HG03060 (cell line): ENCODE data around the gene FAM72C.
"Not testable (repeated sequence)": the region's sequence is repeated elsewhere in the genome, so short reads cannot be mapped to it uniquely, and the experiment has no call there.

Experiments
- ATAC-seq: cut with Tn5 transposase; IDR thresholded peaks from one replicate; pipeline ENCODE4 v1.9.1; 2021; ENCODE audit warnings: low read depth, moderate number of reproducible peaks; ENCODE audit not compliant: unreplicated experiment

FAM72C gene

GRCh38 chr1:143971924-143972700, at the start of gene FAM72C:
TSS of gene FAM72C (minus strand) at chr1:143971986. CDS start at chr1:143971141, 845 bp downstream.
- ATAC-seq: peak; percentile 83

DNA sequence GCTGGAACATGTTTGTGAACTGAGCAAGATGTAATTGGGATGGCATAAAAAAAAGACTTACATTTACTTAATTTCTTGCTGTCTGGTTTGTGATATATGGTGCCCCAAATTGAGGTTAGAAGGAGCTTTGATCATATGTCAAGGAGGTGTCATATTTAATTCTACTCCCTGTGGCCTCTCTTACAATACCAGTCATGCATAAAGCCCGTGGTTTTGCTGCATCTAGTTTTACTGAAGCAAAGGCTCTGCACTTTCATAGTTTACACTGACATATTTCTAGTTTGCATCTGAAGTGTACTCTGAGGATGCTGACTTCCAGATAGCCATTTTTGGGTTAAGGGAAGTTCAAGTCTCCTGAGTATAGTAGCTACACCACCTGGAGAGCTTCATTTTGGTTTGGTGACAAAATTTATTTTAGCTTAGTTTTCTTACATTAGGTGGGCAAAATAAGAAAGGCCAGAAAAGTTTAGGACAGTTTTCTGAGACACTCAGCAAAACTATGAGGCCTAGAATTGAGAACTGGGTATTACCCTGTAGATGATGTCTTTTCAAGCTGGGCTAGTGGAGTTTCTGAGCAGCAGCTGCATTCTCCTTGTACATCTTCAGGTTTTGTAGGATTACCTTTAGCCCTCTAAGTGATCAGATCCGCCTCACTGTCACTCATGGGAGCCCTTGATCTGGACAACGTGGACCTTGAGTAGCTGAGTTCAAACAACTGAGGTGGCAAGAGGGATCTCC, 48.4 kb upstream of the FAM72C start:
- ATAC-seq: not testable (repeated sequence)

GRCh38 chr1:144019101-144019500, 47.3 kb upstream of the FAM72C start:
- not testable (repeated sequence) for ATAC-seq

DNA sequence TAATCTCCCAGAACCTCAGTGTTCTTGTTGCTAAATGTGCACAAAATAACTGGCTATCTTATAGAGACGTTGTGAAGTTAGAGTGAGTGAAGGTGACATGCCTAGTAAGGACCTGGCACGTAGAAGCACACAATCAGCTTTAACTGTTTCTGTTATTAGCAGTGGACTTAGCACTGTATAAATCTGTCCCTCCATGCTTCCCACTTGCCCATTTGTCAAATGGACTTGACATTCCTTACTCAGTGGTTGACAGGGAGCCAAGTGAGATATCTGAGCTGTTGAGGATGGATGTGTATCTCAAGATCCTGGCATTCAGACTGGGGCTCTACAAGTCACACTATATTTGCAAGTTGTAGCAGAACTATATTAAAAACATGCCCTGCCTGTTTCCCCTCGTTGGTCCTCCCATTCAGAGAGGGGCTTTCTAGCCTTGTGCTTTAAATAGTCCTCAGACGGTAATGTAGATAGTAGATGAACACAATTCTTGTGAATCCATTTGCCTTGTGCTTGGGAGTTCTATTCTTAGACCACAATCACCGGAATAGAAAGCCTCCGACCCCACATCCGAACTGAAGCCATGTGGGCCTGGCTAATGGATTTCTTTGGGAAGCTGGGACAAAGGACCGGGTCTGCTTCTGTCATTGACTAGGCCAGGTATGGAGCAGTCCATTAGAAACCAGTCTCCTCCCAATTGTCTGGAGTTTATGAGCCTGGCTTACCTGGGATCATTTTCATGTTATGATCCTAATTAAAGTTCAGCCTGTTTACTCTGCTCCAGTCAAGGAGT, 43.6 kb upstream of the FAM72C start:
- not testable (repeated sequence) for ATAC-seq

- ATAC-seq: not testable (repeated sequence)
Measured at GRCh38 chr1:144014528-144014927, 42.7 kb upstream of the FAM72C start.

GRCh38 chr1:144014121-144014520, 42.3 kb upstream of the FAM72C start:
- not testable (repeated sequence) for ATAC-seq

DNA sequence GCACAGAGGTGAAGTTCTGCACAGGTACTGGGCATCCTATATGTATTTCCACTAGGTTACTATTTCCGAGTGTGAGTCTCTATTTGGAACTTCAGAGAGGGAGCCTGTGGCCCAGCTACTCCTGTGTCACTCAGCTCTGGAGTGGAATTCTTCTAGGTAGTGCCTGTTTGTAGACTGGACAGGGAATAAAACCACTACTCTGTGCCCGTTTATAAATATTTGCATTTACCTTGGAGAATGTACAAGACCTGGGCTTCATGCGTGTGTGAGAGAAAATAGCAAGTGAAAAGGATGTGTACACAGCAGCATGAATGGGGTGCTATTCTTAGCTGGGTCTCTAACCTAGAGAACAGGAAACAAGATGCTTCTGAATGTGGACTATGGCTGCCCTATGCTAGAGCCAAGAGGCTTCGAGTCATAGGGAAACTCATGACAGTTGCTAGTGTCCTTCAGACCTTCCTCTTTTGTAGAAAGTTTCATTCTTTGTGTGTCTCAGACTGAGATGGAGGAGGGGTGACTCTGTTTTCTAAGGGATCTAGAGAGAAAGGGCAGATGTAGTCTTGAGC, 40.5 kb upstream of the FAM72C start:
- ATAC-seq: peak; percentile 99

- ATAC-seq: peak; percentile 29
Measured at GRCh38 chr1:144009410-144009809, 37.6 kb upstream of the FAM72C start.

DNA sequence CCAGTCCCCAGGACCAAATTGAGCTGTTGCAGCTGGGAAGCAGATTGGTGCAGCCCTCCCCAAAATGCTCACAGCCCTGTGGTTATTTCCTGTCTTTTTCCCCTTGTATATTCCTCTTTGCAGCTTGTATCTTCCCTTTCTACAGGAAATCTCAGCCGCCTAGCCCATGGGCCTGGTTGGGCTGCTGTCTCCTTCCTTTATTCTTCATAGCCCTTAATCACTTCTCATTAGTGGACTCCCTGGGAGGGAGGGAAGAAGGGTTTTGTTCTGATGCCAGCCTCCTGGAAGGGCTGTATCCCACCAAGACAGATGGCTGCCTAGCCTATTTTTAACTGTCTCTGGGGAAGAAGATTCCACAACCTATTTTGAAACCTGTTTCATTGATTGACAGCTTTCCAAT, 32.5 kb upstream of the FAM72C start:
- not testable (repeated sequence) for ATAC-seq

DNA sequence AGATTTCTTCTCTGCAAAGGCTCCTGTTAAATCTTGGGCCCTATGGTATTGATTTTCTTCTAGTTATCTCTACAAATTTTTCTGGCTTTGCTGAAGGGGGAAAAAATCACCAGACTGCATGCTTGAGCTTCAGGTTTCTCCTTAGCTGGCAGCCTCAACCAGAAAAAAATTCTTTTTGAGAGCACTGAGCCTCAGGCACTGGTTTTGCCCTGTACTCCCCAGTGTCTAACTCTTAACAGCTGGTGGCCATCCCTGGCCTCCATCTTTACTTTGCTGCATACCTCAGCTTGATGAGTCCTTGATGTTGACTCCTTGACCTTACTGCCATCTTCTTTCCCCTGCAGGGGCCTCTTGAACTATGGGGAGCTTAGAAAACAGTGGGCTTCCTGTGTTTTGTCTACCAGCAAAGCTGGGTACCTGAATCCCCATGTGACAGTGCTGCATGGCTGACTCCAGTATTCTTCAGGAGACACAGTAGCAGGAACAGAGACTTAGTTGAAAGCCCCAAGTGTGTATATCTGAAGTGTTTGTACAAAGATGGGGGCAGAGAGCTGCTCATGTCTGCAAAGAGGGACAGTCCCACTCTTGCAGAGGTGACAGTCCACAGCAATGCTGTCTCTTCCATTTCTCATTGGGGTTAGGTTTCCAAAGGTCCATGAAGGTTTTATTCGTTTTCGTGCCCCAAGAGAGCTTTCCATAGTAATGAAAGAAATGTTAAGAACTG, 31.7 kb upstream of the FAM72C start:
- not testable (repeated sequence) for ATAC-seq

- ATAC-seq: not testable (repeated sequence)
Measured at GRCh38 chr1:144002141-144002881, 30.5 kb upstream of the FAM72C start.

DNA sequence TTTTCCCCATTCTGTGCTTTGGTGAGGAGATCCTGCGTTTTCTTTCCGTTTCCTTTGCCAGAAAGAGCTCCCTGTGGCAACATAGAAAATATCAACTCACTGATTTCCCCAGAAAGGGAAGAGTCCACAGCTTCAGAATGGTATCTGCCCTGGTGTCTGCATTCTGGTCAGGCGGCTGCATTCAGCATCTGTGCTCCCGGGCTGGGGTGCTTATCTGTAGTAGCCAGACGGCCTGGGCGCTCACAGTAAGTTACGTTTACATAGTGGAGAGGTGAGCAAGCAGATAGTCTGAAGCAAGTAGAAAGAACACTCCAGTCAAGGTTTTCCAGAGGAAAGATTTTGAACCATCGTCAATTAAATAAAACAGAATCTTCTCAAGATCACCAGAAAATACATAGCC, 29.3 kb upstream of the FAM72C start:
- not testable (repeated sequence) for ATAC-seq

- not testable (repeated sequence) for ATAC-seq
Measured at GRCh38 chr1:143996020-143996419, 24.2 kb upstream of the FAM72C start.

DNA sequence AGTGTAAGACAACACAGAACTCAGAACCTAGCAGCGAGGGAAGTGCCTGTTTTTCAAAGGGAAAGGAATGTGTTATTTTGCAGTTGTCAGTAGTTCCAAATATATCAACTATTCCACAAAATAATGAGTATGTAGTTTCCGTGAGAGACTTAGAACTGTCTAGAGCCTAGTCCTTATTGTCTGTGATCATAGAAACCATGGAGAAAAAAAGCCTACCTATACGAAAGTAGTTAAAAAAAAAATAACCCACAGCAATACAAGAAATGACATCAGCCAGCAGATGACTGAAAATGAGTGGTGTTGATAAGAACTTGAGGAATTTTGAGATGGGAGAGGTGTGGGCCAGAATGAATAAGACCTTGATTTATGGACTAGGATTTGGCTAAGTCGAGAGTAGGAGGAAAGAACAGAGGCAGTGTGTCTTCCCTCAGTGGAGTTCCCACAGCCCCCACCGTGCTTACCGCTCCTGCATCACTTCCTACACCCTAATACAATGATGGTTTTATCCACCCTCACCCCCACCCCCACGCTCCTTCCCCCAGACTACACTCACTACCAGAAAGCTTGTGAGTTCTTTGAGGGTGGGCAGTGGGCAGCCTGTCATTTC, 21.6 kb upstream of the FAM72C start:
- not testable (repeated sequence) for ATAC-seq

DNA sequence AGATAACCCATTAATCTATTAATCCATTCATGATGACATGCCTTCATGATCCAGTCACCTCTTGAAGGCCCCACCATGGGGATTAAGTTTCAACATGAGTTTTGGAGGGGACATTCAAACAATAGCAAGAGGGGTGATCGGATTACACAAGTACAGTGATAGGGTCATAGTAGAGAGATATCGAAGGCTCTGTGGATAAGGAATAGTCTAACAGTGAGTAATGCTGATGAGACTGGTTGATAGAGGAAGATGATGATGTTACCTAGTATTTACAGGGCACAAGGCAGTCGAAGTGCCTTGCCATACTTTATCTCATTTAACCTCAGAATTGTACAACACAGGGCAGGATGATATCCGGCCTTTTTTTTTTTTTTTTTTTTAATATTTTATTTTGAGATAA, 18.9 kb upstream of the FAM72C start:
- not testable (repeated sequence) for ATAC-seq

DNA sequence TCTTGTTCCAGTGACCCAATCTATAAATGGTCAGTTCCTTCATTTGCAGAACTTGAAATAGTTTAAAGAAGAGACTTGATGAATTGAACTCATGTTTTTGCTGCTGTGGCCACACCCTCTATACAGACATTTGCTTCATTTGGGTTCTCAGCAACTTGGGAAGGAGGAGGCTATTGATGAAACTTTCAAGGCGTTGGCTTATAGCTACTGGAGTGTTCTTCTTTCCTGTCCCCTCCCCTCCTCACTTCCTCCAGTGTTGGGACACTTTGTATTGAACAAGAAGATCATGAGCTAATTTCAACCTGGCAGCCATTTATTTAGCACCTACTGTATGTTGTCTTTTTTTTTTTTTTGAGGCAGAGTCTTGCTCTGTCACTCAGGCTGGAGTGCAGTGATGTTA, 17.9 kb upstream of the FAM72C start:
- not testable (repeated sequence) for ATAC-seq

DNA sequence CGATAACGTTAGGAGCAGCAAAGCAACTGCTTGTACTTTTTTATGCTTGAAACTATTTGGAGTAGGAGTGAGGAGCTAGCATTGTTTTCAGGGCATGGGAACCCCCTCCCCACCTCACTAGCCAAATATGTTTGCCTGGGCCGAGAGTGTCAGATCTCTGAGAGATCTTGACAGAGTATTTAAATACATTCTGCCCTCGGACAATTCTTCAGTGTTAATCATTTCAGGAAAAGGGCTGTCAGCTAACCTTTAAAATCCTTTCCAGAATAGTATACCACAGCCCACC, 17.6 kb upstream of the FAM72C start:
- ATAC-seq: not testable (repeated sequence)

- ATAC-seq: not testable (repeated sequence)
Measured at GRCh38 chr1:143988602-143989426, 17.0 kb upstream of the FAM72C start.
